ENCODE measurements around the gene IL25.
A peak's percentile ranks its signal among the peaks of the same experiment; 100 is the strongest.
"Not testable (repeated sequence)": the region's sequence is repeated elsewhere in the genome, so short reads cannot be mapped to it uniquely, and the experiment has no call there.

The IL25 gene

DNA sequence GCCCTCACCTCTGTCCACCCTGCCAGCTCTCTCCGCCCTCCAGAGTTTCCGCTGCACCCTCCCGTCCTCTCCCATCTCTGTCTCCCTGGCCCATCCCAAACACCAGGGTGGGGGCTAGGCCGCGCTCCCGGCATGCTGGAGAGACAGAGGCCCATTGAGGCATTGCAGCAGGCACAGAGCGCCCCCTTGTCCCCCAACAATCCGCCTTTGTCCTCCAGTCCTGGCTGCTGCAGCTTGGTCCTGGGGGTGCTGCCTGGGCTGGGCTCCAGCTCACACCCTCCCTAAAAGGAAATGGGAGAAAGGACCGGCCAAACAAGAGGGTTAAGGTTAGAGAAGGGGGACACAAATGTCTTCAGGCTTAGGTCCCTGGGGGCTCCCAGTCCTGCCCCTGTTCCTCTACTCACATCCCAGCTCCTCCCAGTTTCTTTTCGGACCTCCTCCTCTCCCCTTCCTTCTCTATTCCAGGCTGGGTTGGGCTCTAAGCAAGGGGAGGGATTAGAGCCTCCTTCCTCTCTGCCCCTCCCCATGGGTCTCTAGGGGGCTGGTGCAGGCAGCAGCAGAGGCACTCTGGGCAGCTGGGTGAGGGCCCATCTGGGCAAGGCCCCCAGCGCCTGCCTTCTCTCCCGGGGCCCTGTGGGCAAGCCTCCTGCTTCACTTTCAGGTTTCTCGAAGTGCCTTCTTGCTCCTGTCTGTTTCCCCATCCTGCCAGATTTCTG is 4.0 kb downstream of the IL25 start, which contains the start of gene CMTM5:
Gene CMTM5 (plus strand): TSS at position 565 of the 716 bp plus-strand sequence. CDS start 206 bp downstream, outside the sequence.
- DNase-seq: no peak

DNA sequence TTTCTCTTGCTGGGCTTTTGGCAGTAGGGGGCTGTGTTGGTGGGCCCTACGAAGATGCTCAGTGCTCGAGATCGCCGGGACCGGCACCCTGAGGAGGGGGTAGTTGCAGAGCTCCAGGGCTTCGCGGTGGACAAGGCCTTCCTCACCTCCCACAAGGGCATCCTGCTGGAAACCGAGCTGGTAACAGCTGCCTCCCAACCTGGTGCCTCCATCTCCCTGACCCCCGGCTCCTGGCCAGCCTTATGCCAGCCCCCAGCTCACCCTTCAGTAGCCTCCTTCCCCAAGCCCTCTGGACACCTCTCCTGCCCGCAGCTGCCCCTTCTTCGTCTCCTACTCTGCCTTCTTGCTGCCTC is 4.6 kb downstream of the IL25 start:
- no peak for DNase-seq

DNA sequence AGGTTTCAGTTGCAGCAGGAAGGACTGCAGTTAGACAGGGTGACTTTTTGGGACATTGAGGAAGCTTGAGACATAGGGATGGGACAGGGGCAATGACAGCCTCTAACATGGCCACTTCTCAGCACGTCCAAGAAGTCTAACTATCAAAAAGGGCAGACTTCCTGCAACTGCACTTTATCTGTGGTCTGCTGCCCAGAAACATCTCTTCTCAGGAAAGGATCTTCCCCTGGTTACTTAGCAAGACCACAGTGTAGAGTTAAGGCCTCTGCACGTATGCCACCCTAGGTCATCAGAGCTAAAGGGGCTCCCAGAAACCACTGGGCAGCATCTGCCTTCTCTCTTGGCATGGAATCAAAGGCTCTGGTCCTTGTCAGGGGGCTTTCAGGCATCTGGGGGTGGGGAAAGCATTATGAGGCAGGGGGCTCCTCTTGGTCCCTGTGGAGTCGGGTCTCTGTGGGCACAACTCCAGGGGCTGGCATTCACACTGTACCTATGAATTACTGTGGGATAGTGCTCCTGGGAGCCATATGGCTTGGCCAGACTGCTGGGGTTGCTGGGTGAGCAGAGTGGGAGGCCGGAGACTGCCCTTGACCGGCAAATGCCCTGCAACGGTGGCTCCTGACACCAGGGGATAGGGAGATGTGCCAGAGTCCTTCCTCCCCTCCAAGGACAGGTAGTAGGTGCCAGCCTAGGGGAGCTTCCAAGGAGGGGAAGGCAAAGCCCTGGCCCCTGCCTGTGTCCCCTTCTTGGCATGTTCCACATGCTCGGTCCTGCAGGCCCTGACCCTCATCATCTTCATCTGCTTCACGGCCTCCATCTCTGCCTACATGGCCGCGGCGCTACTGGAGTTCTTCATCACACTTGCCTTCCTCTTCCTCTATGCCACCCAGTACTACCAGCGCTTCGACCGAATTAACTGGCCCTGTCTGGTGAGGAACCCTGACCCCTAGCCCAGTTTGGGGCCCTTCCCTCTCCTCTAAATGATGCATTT is 5.3 kb downstream of the IL25 start:
- no peak for DNase-seq

DNA sequence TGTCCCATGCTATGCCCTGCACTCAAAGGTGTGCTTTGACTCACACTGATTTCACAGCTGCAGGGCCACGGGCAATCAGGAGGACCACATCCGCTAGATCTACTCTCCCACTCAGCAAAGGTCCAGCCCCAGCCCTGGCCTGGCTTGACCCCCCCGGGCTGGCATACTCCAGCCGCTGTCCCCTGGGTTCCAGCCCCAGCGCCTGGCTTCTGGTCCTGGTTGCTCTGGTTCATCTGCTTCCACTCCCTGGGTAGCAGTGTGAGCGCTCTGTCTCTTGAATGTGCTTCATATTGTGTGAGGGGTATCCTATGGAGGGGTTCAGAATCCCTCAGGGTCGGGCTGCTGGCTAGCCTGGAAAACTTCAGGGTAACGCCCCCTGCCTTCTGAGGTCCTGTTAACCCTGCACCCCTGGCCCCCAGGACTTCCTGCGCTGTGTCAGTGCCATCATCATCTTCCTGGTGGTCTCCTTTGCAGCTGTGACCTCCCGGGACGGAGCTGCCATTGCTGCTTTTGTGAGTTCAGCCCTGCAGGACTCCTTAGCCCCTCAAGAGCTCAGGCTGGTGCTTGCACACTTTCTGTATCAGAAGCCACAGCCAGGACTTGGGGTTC is 6.1 kb downstream of the IL25 start:
- DNase-seq: no peak

DNA sequence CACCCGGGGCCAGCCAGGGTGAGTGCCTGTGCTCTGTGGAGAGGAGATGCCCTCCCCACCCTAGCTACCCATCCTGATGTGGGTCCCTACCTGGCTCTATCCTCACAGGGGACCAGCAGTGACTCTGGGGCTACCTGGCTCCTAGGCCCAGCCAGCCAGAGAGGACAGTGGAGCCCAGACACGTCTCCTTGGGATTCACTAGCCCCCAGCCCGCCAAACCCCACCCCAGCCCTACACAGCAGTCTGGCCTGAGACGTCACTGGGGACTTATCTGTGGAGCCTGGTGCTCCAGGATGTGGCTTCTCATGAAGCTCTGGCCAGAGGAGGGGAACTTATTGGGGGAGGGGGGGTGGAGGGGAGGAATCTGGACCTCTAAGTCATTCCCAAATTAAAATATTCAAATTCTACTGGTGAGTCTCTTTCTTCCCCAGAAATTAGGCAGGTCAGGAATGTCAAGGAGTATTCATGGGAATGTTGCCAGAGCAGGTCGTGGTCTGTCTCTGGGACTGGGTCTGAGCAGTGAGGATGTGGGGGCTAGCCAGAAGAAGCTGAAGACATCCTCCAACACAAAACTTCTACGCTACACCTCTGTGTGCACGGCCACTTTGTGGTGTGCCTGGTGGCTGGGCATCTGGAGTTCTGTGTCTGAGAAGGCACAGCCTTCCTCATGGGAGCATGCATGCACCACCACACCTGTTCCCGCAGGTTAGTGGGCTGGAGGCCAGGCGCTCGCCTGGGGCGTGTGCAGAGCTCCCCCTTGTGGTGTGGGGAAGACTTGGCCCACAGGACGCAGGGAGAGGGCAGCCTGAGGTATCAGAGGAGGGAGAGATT is 7.0 kb downstream of the IL25 start:
- peak; percentile 25 to 71 (median 58) for DNase-seq

DNA sequence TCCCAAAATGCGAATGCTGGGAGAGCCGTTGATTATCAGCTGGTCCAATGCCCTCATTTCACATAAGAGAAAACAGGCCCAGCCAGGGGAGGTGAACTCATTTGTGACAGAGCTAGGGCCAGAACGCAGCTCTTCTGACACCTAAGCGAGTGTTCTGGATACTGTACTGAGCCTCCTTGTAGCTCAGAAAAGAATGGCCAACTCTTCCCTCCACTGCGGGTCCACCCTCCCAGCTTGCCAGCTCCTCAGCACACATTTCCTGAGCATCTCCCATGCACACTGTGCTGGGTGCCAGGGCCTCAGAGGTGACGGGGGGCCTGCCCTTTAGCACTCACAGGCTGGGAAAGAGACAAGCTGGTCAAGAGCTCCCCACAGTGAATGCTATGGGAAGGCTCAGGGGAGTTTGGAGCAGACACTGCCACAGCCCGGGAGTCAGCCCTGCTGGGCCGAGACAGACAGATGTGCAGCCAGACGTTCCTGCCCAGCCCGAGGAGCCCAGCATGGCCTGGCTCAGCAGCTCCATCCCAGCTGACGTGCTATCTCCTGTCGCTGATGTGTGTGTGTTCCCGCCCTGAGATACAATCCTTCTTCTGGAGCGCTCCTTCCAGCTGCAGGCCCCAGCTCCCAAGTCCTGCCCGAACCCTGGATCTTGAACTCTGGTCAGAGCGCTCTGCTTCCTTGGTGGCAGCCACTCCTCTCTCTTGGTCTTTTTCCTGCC is 7.7 kb downstream of the IL25 start:
- DNase-seq: no peak

DNA sequence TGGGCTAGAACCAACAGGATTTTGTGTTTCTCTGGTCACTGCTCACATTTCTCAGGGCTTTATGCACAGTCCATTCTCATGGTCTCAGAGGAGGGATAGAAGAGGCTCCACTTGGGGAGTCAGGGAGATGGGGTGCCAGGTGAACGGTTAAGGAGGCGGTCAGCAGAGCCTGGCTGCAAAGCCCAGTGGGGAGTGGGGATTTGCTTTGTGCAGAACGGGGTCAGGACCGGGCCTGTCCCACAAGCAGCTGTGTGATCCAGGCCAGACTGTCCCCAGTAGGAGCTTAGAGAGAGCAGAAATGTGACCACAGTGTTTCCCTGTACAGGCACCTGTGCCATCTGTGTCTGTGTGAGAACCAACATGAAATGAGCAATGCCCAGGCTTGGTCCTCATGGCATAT is 8.4 kb downstream of the IL25 start:
- DNase-seq: no peak

DNA sequence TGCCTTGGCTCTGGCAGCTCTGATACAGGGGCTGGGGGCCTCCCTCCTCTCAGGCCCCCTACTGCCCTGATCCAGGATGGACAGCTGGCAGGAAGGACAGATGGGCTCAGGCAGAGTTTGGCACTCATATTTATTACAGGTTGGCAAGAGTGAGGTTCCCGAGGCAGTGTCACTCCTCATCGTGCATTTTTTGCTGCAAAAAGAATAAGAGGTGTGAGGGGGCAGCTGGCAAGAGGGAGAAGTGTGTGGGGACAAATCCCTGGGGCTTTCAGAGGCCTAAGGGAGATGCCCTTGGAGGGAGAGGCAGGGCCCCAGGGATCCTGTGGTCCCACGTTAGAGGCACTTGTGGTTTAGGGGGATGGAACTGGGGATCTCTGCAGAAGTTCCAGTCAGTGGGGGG is 9.3 kb downstream of the IL25 start:
- DNase-seq: no peak

DNA sequence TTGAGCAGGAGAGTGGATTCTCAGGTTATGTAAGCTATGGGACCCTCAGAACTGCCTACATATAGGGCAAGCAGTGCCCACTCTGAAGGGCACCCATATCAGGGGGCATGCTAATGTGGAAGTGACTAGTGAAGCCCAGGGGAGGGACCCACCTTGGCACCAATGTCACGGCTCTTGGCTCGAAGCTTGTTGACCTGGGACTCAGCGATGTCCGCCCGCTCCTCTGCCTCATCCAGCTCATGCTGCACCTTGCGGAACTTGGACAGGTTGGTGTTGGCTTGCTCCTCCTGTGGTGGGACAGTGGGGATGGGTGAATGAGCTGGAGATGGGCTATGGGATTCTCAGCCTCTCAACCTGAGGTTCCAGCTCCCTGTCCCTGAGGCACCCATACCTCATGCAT is 9.7 kb downstream of the IL25 start:
- DNase-seq: no peak

DNA sequence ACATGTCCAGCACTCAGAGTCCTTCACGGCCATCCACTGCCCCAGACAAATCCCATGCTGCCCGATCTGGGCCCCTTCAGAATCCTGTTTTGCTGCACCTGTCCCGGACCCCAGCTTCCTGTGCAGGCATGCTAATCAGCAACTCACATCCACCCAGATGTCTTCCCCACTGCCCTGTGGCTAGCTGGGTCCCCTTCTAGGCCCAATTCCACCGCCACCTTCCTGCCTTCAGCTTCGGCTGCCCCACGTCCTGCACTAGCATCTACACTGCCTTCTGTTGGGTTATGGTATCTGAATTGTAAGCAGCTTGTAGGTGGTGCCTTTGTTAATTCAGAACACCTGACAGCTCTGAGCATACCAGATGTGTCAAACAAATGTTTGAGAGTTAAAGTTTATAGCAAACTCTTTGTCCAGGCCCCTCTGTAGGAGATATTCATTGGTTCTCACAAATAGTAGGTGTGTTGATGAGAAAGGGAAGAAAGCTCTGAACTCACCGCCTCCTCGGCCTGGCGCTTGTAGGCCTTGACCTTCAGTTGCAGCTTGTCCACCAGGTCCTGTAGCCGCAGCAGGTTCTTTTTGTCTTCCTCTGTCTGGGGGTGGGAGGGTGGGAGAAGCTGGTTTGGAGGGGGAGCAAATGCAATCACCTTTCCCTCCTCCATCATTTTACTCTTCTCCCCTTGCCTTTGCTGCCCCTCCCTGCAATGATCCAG is 10.3 kb downstream of the IL25 start:
- no peak for DNase-seq

DNA sequence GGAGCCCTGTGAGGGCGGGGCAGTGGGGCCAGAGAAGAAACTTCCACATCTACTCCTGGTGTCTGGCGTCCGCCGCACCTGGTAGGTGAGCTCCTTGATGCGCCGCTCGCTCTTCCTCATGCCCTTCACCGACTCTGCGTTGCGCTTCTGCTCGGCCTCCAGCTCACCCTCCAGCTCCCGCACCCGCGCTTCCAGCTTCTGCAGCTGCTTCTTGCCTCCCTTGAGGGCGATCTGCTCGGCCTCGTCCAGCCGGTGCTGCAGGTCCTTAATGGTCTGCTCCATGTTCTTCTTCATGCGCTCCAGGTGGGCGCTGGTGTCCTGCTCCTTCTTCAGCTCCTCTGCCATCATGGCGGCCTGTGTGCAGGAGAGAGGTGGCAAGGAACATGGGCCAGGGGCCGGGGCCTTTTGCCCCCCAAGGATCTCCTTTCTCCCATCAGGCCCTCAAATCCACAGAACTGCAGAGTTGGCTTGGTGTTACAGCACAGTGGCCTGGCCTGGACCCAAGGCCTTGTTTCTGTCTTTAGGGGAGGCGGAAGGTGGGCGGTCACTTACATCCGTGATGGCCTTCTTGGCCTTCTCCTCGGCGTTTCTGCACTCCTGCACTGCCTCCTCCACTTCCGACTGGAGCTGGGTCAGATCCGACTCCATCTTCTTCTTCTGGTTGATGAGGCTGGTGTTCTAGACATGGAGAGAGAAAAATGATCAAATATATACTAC is 11.9 kb downstream of the IL25 start:
- no peak for DNase-seq

DNA sequence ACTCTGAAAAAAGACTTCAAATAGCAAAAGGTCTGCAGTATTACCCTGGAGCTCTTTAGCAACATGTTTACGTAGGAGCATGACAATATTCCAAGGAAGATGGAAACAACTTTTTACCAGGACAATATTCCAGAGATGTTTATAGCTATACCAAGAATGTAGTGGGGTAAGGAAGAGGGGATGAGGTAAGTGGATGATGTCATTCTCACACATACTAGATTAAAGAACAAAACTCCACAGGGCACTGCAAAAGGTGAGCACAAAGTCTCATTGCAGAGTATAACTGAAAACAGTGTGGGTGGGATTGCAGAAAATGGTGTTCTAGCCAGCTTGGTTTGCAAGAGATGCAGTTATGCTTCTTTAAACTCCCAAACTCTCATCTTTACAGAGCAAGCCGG is 12.6 kb downstream of the IL25 start:
- DNase-seq: no peak

DNA sequence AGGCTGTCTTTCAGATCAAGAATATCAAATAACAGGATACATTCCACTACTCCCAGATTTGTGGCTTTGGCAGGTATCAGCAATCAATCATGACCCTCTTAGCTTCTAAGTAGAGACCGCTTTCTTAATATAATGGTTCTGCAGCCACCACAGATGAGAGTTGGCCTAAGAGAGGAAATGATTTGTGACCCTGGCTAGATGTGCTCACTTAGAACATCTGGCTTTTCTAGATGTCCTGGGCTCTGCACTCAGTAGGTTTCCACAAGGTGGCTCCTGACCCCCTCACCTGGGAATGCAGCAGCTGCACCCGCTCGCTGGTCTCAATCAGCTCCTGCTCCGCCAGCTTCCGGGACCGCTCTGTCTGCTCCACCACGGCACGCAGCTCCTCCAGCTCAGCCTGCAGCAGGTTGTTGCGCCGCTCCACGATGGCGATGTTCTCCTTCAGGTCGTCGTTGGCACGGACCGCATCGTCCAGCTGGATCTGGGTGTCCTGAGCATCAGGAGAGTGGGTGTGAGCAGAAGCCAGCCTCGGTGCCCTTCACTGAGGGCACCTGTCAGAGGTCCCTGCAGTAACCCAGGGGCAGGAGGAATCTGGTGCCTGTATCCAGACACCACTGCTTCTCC is 13.1 kb downstream of the IL25 start:
- DNase-seq: no peak

DNA sequence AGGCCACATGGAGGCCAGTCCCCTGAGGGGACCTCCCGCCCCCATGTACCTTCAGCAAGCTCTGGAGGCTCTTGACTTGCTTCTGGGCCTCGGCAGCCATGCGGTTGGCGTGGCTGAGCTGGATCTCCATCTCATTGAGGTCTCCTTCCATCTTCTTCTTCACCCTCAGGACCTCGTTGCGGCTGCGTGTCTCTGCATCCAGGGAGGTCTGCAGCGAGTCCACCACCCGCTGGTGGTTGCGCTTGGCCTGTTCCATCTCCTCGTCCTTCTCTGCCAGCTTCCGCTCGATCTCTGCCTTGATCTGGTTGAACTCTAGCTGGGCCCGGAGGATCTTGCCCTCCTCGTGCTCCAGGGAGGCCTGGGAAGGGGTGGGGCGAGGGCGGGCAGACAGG is 13.7 kb downstream of the IL25 start:
- not testable (repeated sequence) for DNase-seq

DNA sequence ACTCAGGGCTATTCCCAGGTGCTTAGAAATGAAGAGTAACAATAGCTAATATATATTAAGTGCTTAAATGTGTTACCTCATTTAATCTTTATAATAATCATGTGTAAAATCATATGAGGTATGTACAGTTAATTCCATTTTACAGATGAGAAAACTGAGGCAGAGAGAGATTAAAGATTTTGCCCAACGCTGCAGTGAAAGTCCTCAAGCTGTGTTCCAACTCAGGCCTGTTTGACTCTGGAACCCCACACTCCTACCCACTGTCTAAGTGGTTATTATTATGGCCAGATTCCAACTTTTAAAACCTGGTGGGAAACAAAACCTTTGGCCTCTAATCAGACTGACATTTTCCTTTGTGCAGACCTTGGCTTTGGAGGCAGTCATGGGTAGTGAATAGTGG is 14.4 kb downstream of the IL25 start:
- DNase-seq: no peak

DNA sequence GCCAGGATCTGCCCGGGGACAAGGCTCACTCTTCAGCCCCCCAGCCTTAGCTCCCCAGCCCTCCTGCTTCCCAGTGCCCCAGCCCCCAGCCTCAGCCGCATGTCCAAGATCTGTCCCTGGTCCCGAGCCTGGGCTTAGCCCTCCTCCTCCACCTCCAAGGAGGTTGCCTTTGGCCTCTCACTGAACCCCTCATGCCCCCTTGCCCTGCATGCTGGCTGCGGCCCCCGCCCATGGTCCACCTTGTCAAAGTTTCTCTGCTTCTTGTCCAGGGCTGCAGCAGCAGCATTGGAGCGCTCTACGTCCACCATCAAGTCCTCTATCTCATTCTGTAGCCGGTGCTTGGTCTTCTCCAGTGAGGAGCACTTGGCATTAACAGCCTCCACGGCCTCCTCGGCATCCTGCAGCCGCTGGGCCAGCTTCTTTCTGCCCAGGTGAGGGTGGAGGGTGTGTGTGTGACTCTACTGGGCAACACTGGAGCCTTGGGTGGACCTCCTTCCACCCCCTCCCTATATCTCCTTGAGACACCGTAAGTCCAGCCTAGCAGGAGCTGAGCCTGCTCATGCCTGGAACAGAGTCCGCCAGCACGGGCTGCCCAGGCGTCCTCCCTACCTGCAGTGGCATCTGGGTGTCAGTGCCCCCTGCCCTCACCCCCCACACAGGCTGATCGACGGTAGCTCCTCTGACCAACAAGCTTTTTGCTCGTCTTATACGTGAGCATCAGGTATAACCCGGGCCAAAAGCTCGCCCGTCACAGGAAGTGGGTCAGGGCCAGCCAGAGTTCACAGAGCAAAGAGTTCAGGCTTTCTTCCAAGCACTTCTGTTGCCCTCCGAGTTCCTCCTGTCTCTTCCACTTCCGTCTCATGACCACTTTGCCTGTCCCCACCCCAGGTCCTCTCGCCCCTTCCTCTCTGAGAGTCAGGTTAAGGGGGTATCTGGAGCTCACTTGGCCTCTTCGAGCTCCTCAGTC is 15.6 kb downstream of the IL25 start:
- DNase-seq: no peak

DNA sequence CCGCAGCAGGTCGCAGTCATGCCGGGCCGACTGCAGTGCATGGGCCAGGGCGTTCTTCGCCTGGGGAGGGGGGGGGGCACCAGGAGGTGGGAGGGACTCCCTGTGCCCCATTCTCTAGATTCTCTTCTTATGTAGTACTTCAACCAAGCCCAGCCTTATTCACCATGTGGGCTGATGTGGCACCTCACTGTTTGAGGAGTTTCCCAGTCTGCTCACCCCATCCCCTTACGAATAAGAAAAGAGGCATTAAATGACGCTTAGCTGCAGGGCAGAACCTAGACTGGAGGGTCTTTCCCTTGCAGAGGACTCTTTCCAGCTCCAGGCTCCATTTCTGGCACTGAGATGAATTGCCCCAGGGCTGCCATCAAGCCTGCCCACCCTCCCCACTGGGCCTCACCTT is 16.4 kb downstream of the IL25 start:
- no peak for DNase-seq

DNA sequence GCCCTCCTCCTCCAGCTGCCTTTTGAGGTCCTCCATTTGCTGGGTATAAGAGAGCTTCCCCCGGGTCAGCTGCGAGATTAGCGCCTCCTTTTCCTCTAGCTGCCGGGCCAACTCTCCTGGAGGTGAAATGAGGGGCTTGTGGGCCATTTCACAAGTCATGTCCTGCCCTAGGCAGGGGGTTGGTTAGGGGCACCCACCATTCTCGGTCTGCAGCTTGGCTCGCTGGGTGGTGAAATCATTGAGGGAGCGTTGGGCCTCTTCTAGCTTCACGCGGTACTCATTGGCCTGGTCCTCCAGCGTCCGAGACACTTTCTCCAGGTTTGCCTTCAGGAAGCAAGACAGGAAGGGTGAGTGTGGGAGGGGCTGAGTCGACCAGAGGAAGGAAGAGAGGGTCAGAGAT is 16.8 kb downstream of the IL25 start:
- DNase-seq: no peak

DNA sequence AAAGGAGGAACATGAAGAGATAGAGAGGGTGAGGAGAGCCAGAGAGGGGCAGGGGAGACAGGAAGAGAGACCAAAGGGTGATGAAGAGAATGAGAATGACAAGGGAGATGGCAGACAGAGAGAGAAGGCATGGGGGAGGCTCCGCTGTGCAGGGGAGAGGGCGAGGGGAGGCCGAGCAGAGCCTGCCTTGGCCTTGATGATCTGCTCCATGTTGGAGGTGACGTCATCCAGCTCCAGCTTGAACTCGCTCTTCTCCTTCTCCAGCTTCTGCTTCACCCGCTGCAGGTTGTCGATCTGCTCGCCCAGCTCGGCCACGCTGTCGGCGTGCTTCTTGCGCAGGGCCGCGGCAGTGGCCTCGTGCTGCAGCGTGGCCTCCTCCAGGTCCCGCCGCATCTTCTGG is 17.3 kb downstream of the IL25 start:
- DNase-seq: not testable (repeated sequence)
